ENCODE results near the gene C10orf95. TPM values are rescaled to one million over a fixed set of nuclear protein-coding genes. Genes with fewer than 3 reads are reported as not detected.
A peak's percentile ranks its signal among the peaks of the same experiment; 100 is the strongest.

C10orf95 gene
- total and polyA plus RNA-seq, 2 of the 13 experiments (the other 11 are each of a cell fraction or from before 2014, with no cell fraction given) = 0.05 to 0.07 TPM

GRCh38 chr10:102449321-102450123 lies 1.8 kb downstream of the C10orf95 start (continued):
- TF ChIP-seq, protein P1, sequence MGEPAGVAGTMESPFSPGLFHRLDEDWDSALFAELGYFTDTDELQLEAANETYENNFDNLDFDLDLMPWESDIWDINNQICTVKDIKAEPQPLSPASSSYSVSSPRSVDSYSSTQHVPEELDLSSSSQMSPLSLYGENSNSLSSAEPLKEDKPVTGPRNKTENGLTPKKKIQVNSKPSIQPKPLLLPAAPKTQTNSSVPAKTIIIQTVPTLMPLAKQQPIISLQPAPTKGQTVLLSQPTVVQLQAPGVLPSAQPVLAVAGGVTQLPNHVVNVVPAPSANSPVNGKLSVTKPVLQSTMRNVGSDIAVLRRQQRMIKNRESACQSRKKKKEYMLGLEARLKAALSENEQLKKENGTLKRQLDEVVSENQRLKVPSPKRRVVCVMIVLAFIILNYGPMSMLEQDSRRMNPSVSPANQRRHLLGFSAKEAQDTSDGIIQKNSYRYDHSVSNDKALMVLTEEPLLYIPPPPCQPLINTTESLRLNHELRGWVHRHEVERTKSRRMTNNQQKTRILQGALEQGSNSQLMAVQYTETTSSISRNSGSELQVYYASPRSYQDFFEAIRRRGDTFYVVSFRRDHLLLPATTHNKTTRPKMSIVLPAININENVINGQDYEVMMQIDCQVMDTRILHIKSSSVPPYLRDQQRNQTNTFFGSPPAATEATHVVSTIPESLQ (CRISPR knock-in tag; conservative IDR thresholded peaks at IDR 0.05) = no peak
- no peak for TF ChIP-seq SOX13 (IDR thresholded peaks at IDR 0.05)
- no peak for TF ChIP-seq SOX13 (CRISPR knock-in tag; conservative IDR thresholded peaks at IDR 0.05 in 1 of 2, IDR thresholded peaks at IDR 0.05 in 1 of 2)
- TF ChIP-seq MBD4 (IDR thresholded peaks at IDR 0.05; ENCODE audit: borderline replicate concordance, low read length) = no peak
- 0 out of 2 replicates have a peak, but pooled peaks have one; percentile 73 for TF ChIP-seq ZMAT3 (CRISPR knock-in tag; conservative IDR thresholded peaks at IDR 0.05)
- TF ChIP-seq HNRNPUL1 (IDR thresholded peaks at IDR 0.05; ENCODE audit: low read depth, low read length) = no peak
- TF ChIP-seq RBM22 (optimal IDR thresholded peaks at IDR 0.05; ENCODE audit: low read length) = no peak
- no peak for TF ChIP-seq MTA1 (CRISPR knock-in tag; IDR thresholded peaks at IDR 0.05; ENCODE audit: borderline replicate concordance)
- TF ChIP-seq ZBTB7A (CRISPR knock-in tag; IDR thresholded peaks at IDR 0.05) = peak; percentile 32; the same call in 1 of the 2 replicates
- TF ChIP-seq BRCA1 (CRISPR knock-in tag; IDR thresholded peaks at IDR 0.05) = no peak
- TF ChIP-seq MIER2 (CRISPR knock-in tag; IDR thresholded peaks at IDR 0.05) = no peak
- no peak for TF ChIP-seq CREM (IDR thresholded peaks at IDR 0.05)
- no peak for TF ChIP-seq CREM (CRISPR knock-in tag; IDR thresholded peaks at IDR 0.05)
- no peak for TF ChIP-seq HHEX (CRISPR knock-in tag; IDR thresholded peaks at IDR 0.05)
- TF ChIP-seq ZNF235 (CRISPR knock-in tag; IDR thresholded peaks at IDR 0.05; ENCODE audit: borderline replicate concordance) = no peak
- TF ChIP-seq ZEB1 (IDR thresholded peaks at IDR 0.05; ENCODE audit: insufficient replicate concordance, low read depth) = no peak
- no peak for TF ChIP-seq ETV6 (CRISPR knock-in tag; conservative IDR thresholded peaks at IDR 0.05)
- TF ChIP-seq LCORL (IDR thresholded peaks at IDR 0.05) = no peak
- no peak for TF ChIP-seq LCORL (CRISPR knock-in tag; IDR thresholded peaks at IDR 0.05)
- TF ChIP-seq, protein P2, sequence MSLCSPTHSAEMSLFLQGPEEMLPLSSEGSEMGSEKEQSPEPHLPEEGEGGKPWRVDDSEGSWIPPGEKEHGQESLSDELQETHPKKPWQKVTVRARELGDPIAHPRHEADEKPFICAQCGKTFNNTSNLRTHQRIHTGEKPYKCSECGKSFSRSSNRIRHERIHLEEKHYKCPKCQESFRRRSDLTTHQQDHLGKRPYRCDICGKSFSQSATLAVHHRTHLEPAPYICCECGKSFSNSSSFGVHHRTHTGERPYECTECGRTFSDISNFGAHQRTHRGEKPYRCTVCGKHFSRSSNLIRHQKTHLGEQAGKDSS (CRISPR knock-in tag; IDR thresholded peaks at IDR 0.05; ENCODE audit: borderline replicate concordance, low read depth) = no peak
- no peak for TF ChIP-seq ZSCAN22 (CRISPR knock-in tag; IDR thresholded peaks at IDR 0.05)
- TF ChIP-seq MAX (IDR thresholded peaks at IDR 0.05) = 0 out of 2 replicates have a peak, but pooled peaks have one; percentile 16
- no peak for TF ChIP-seq TP53 (CRISPR knock-in tag; conservative IDR thresholded peaks at IDR 0.05)
- no peak; the same call in 1 of the 2 replicates for TF ChIP-seq NFKB2 (CRISPR knock-in tag; IDR thresholded peaks at IDR 0.05; ENCODE audit: borderline replicate concordance)
- TF ChIP-seq ZNF746 (CRISPR knock-in tag; IDR thresholded peaks at IDR 0.05) = no peak
- 0 out of 2 replicates have a peak, but pooled peaks have one; percentile 31 for TF ChIP-seq PHF8 (CRISPR knock-in tag; IDR thresholded peaks at IDR 0.05)
- no peak for TF ChIP-seq ZIK1 (CRISPR knock-in tag; IDR thresholded peaks at IDR 0.05; ENCODE audit: borderline replicate concordance, low read depth)
- TF ChIP-seq ZUFSP (CRISPR knock-in tag; IDR thresholded peaks at IDR 0.05; ENCODE audit: borderline replicate concordance) = no peak
- TF ChIP-seq CEBPG (CRISPR knock-in tag; IDR thresholded peaks at IDR 0.05) = no peak
